ENCODE results near the gene RGS3. TPM values are rescaled to one million over a fixed set of nuclear protein-coding genes. Genes with fewer than 3 reads are reported as not detected.

Gene RGS3
- total RNA-seq, 1 donor, result 48.9 TPM

GRCh38 chr9:113501129-113501686, 37.7 kb downstream of the RGS3 start:
- DNase-seq (ENCODE audit: low read depth), result no peak
- TF ChIP-seq CTCF (IDR thresholded peaks at IDR 0.05; ENCODE audit: insufficient read depth, low read length), result no peak
- H3K4me3 ChIP-seq (ENCODE audit: low read depth, low read length), result no peak overlapping the region

- no peak for TF ChIP-seq CTCF (IDR thresholded peaks at IDR 0.05; ENCODE audit: insufficient read depth, low read length)
- no peak for DNase-seq (ENCODE audit: low read depth)
- no peak overlapping the region for H3K4me3 ChIP-seq (ENCODE audit: low read depth, low read length)
Measured at GRCh38 chr9:113501852-113502251, 38.3 kb downstream of the RGS3 start.

- no peak for TF ChIP-seq CTCF (IDR thresholded peaks at IDR 0.05; ENCODE audit: insufficient read depth, low read length)
- H3K4me3 ChIP-seq (ENCODE audit: low read depth, low read length), result no peak overlapping the region
- DNase-seq (ENCODE audit: low read depth), result no peak
Measured at GRCh38 chr9:113502427-113503034, 39.0 kb downstream of the RGS3 start.

- no peak for DNase-seq (ENCODE audit: low read depth)
- H3K4me3 ChIP-seq (ENCODE audit: low read depth, low read length), result no peak overlapping the region
- TF ChIP-seq CTCF (IDR thresholded peaks at IDR 0.05; ENCODE audit: insufficient read depth, low read length), result no peak
Measured at GRCh38 chr9:113503131-113503541, 39.6 kb downstream of the RGS3 start.

GRCh38 chr9:113503613-113504211, 40.2 kb downstream of the RGS3 start:
- no peak for DNase-seq (ENCODE audit: low read depth)
- no peak for TF ChIP-seq CTCF (IDR thresholded peaks at IDR 0.05; ENCODE audit: insufficient read depth, low read length)
- H3K4me3 ChIP-seq (ENCODE audit: low read depth, low read length), result no peak overlapping the region

GRCh38 chr9:113504725-113505590, 41.4 kb downstream of the RGS3 start:
- TF ChIP-seq CTCF (IDR thresholded peaks at IDR 0.05; ENCODE audit: insufficient read depth, low read length), result no peak
- DNase-seq (ENCODE audit: low read depth), result no peak
- no peak overlapping the region for H3K4me3 ChIP-seq (ENCODE audit: low read depth, low read length)

All from fibroblast of the aortic adventitia (primary cell).